Spleen (tissue), 7 donors: ENCODE data around the gene AKAP9.

Experiments
- POLR2A ChIP-seq, 3 donors: fragments of 450-650 bp; IDR thresholded peaks; one replicate each; pipeline ENCODE4 v1.5.1; 2017; ENCODE audit warnings: antibody characterized with exemption in 3 of 3, mild to moderate bottlenecking in 1 of 3
- POLR2AphosphoS5 ChIP-seq, 3 donors: sonication (generic); formaldehyde crosslinking; IDR thresholded peaks; one replicate each; pipeline ENCODE4 v1.5.1; 2017; ENCODE audit warnings: antibody characterized with exemption in 3 of 3
- TF ChIP-seq, protein P1 (sequence below), 11 experiments: fragments of 200-600 bp in 7 of 11; fragments of 450-650 bp in 4 of 11; sonication (generic) in 4 of 11; IDR thresholded peaks in 8 of 11; conservative IDR thresholded peaks in 3 of 11; 1 replicate in 7 of 11; 2 replicates in 4 of 11; pipeline versions ENCODE4 v1.4.0 to v1.8.0; 2016 to 2021; ENCODE audit warnings: antibody characterized with exemption in 11 of 11, inconsistent platforms in 4 of 11, mild to moderate bottlenecking in 1 of 11
- donor health status: DM: no; HTN: no; CAD: no; lungs with moderate emphysema.
- donor health status: DM: no; HTN: no; CAD: no.
- donor health status: DM: no; HTN: no; CAD: no.

- TF ChIP-seq POLR2AphosphoS5 (IDR thresholded peaks at IDR 0.05) (no peak), POLR2A (IDR thresholded peaks at IDR 0.05) (no peak)
- TF ChIP-seq, protein P1, sequence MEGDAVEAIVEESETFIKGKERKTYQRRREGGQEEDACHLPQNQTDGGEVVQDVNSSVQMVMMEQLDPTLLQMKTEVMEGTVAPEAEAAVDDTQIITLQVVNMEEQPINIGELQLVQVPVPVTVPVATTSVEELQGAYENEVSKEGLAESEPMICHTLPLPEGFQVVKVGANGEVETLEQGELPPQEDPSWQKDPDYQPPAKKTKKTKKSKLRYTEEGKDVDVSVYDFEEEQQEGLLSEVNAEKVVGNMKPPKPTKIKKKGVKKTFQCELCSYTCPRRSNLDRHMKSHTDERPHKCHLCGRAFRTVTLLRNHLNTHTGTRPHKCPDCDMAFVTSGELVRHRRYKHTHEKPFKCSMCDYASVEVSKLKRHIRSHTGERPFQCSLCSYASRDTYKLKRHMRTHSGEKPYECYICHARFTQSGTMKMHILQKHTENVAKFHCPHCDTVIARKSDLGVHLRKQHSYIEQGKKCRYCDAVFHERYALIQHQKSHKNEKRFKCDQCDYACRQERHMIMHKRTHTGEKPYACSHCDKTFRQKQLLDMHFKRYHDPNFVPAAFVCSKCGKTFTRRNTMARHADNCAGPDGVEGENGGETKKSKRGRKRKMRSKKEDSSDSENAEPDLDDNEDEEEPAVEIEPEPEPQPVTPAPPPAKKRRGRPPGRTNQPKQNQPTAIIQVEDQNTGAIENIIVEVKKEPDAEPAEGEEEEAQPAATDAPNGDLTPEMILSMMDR (IDR thresholded peaks at IDR 0.05 in 8 of 11, conservative IDR thresholded peaks at IDR 0.05 in 3 of 11): no peak
These were observed 7.3 kb downstream of the AKAP9 start for GRCh38 chr7:91947948-91948347.
